Retinal pigment epithelial cell (primary cell): ENCODE measurements around the gene FN3KRP.

Source experiments
- DNase-seq: peaks from one replicate; pipeline ENCODE4 v3.0.0-alpha.2; 2010; ENCODE audit warnings: low read depth
- H3K4me3 ChIP-seq: 2 replicates; pipeline ENCODE4 v1.5.1; 2011; ENCODE audit warnings: mild to moderate bottlenecking, low read length, control low read depth, moderate library complexity
- CTCF ChIP-seq: conservative IDR thresholded peaks from 2 replicates; pipeline ENCODE4 v1.5.1; 2011; ENCODE audit warnings: low read depth, low read length, control low read depth, inconsistent platforms

FN3KRP gene

GRCh38 chr17:82726427-82726826, 9.9 kb downstream of the FN3KRP start:
- DNase-seq = no peak
- TF ChIP-seq CTCF = no peak
- no peak overlapping the region for H3K4me3 ChIP-seq

DNA sequence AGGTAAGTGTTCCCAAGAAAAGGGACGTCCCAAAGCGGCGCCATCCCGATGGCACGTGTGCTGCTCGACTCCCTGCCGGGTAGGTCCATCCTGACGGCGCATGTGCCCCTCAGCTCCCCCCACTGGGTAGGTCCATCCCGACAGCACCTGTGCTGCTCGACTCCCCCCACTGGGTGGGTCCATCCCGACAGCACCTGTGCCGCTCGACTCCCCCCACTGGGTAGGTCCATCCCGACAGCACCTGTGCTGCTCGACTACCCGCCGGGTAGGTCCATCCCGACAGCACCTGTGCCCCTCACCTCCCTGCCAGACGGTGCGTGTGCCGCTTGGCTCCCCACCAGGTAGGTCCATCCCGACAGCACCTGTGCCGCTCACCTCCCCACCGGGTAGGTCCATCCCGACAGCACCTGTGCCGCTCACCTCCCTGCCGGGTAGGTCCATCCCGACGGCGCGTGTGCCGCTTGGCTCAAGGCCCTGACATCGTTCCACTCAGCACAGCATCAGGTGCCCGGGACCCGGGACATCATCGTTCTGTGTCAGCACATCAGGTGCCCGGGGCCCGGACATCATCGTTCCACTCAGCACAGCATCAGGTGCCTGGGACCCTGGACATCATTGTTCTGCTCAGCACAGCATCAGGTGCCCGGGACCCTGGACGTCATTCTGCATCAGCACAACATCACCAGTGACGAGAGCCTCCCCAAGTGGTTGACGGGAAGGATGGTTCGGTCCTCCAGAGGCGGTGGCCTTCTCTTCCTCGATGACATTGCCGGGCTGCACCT, 13.2 kb downstream of the FN3KRP start:
- no peak overlapping the region for H3K4me3 ChIP-seq
- no peak for TF ChIP-seq CTCF
- DNase-seq = no peak

- no peak for TF ChIP-seq CTCF
- H3K4me3 ChIP-seq = no peak overlapping the region
- DNase-seq = no peak
Observed at GRCh38 chr17:82732118-82732743, 15.7 kb downstream of the FN3KRP start.

DNA sequence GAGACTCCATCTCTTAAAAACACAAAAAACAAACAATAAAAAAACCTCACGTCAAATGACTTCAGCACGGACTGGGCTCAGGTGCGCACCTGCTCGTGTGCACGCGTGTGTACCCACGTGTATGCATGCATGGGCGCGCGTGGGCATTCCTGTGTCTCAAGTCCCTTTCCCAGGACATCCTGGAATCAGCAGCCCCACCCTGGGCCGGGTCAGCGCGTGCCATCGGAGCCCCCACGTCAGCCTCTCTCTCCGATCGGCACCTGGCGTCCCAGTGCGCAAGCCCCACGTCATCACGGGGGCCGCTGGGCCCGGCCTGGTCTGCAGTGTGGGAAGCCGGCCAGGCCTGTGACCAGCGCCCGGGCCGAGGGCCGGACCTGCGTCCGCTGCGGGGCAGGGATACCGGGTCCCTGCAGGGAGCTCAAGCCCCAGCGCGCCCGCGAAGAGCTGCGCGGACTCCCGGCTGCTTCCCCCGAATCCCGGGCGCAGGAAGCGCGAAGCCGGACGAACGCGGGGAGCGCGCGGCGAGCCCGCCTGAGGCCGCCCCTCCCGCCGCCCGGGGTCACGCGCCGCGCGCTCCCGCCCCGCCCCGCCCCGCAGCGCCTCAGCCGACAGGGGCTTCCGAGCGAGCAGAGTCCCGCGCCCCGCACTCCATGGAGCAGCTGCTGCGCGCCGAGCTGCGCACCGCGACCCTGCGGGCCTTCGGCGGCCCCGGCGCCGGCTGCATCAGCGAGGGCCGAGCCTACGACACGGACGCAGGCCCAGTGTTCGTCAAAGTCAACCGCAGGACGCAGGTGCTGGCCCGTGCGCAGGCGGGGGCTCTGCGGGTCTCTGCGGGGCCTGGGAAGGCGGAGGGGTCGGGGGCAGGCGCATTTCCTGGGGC, 18.7 kb downstream of the FN3KRP start, which contains the start of gene FN3K:
FN3K (plus strand) TSS at position 629 of the 880 bp plus-strand sequence; CDS start at position 651, 22 bp downstream.
- H3K4me3 ChIP-seq = peak within 1 kb of the TSS; percentile 64
- peak; percentile 75 for DNase-seq
- no peak for TF ChIP-seq CTCF

DNA sequence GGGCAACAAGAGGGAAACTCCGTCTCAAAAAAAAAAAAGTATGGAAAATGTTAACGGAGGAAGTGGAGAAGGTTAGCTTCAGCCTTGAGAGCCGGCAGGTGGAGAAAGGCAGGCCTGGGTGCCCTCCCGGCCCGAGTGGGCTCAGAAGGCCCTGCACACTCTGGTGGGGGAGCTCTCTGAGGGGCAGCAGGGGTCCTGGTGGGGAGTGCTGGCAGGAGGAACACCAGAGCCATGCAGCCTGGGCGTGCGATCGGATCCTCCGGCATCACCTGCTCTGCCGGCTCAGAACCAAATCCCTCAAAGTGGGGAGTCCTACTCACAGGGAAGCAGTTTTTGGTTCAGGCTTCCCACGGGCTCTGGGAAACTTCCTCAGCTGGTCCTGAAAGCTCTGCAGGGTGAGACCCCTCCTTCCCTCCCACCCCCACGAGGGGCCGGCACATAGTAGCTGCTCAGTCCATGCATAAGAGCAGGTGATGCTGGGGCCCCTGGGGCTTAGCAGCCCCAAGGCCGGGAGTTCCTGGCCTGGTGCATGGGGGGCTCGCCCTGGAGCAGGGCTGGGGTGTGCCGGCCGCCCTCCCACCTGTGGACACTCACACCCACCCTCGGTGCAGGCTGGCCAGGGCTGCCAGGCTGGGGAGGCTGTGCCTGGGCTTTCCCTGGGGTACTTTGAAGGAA, 20.1 kb downstream of the FN3KRP start:
- no peak for TF ChIP-seq CTCF
- peak overlapping the region; percentile 64 for H3K4me3 ChIP-seq
- DNase-seq = no peak

DNA sequence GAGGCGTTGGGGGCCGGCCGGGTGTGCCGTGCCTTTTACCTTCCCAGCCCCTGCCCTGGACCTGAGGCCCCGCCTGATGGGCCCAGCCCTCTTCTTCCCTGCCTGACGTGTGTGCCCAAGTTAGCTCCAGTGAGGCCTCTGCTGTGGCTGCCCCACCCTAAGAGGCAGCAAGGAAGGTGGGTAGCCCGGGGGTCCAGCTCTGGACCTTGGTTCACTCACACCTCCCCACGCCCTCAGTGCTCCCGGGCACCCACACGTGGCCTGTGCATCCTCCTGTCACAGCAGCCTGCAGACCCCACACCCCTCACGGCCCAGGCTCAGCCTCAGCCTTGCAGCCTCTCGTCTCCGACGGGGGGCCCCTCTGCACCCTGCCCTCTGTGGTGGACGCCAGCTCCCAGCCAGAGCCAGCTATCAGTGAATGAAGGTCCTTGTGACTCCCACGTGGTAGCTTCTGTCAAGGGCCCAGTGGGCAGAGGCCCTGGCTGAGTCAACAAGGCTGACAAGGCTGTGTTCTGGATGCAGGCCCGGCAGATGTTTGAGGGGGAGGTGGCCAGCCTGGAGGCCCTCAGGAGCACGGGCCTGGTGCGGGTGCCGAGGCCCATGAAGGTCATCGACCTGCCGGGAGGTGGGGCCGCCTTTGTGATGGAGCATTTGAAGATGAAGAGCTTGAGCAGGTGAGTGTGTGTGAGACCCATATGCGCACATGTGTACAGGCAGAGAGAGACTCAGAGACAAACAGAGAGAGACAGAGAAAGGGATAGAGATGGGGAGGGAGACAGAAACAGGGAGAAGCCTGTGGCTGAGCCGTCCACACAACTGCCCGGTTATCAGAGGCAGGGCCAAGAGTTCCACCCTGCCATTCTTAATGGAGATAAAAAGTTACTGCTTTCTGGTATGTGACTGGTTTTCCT, 21.7 kb downstream of the FN3KRP start:
- no peak for TF ChIP-seq CTCF
- no peak for DNase-seq
- H3K4me3 ChIP-seq = no peak overlapping the region
